Measurements from ENCODE around the gene SFXN3.

GRCh38 chr10:101021239-101021638, 9.8 kb upstream of the SFXN3 start:
- no peak for TF ChIP-seq CTCF (conservative IDR thresholded peaks at IDR 0.05; ENCODE audit: low read depth in 2 of 2)
- TF ChIP-seq POLR2AphosphoS5 (IDR thresholded peaks at IDR 0.05; ENCODE audit: low read depth) = no peak
- TF ChIP-seq CREB1 (CRISPR knock-in tag; IDR thresholded peaks at IDR 0.05; ENCODE audit: low read depth) = no peak
- TF ChIP-seq, protein P1, sequence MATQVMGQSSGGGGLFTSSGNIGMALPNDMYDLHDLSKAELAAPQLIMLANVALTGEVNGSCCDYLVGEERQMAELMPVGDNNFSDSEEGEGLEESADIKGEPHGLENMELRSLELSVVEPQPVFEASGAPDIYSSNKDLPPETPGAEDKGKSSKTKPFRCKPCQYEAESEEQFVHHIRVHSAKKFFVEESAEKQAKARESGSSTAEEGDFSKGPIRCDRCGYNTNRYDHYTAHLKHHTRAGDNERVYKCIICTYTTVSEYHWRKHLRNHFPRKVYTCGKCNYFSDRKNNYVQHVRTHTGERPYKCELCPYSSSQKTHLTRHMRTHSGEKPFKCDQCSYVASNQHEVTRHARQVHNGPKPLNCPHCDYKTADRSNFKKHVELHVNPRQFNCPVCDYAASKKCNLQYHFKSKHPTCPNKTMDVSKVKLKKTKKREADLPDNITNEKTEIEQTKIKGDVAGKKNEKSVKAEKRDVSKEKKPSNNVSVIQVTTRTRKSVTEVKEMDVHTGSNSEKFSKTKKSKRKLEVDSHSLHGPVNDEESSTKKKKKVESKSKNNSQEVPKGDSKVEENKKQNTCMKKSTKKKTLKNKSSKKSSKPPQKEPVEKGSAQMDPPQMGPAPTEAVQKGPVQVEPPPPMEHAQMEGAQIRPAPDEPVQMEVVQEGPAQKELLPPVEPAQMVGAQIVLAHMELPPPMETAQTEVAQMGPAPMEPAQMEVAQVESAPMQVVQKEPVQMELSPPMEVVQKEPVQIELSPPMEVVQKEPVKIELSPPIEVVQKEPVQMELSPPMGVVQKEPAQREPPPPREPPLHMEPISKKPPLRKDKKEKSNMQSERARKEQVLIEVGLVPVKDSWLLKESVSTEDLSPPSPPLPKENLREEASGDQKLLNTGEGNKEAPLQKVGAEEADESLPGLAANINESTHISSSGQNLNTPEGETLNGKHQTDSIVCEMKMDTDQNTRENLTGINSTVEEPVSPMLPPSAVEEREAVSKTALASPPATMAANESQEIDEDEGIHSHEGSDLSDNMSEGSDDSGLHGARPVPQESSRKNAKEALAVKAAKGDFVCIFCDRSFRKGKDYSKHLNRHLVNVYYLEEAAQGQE (IDR thresholded peaks at IDR 0.05; ENCODE audit: unreplicated experiment) = no peak
- no peak for TF ChIP-seq EZH2 (IDR thresholded peaks at IDR 0.05; ENCODE audit: low read depth, unreplicated experiment)
